HCT116 (cell line): ENCODE data around the gene BNC2. TPM values are rescaled to one million over a fixed set of nuclear protein-coding genes. Genes with fewer than 3 reads are reported as not detected.

Experiments
- ATAC-seq: fragments of 200-7000 bp; cut with Tn5 transposase; 2 replicates; pipeline ENCODE4 v1.9.1; 2020; ENCODE audit warnings: mild to moderate bottlenecking, moderate library complexity
- BruUV-seq: library from RNA; stranded (reverse); fragments of 400-500 nt; replicated peaks from 2 replicates; lab custom pipeline; 2021; lab: Mats Ljungman, UMichigan
- CTCF ChIA-PET: fragments of 300-600 bp; sonication (Branson Sonifier 250); formaldehyde crosslinking; loops from one replicate; lab custom pipeline; 2021; ENCODE audit warnings: antibody characterized with exemption; lab: Charles Lee
- POLR2A ChIA-PET: fragments of 300-600, 350-600 bp; sonication (Branson Sonifier 250); formaldehyde crosslinking; loops from one replicate; lab custom pipeline; 2021; ENCODE audit warnings: antibody characterized with exemption; lab: Charles Lee
- RAD21 ChIA-PET, 2 experiments: fragments of 300-600 bp; sonication (Branson Sonifier 250); formaldehyde crosslinking; loops; one replicate each; lab custom pipeline; 2023; ENCODE audit warnings: low total read pairs in 2 of 2; ENCODE audit not compliant: uncharacterized antibody in 2 of 2, unreplicated experiment in 2 of 2, low non-redundant PET in 1 of 2; lab: Charles Lee
- DNase-seq: peaks from one replicate; pipeline ENCODE4 v3.0.0-alpha.2; 2010; ENCODE audit warnings: low read depth, low spot score
- H2AFZ ChIP-seq: fragments of 200-600 bp; shearing (Covaris generic), sonication (generic); 2 replicates; pipeline ENCODE4 v1.6.1; 2017; ENCODE audit warnings: low read depth, mixed run types, mixed read lengths, antibody characterized with exemption, low read length; ENCODE audit not compliant: poor library complexity, severe bottlenecking
- H3K27ac ChIP-seq: 2 replicates; pipeline ENCODE4 v1.5.1; 2012; ENCODE audit warnings: low read depth, low read length
- H3K27me3 ChIP-seq: fragments of 200-600 bp; sonication (generic); 2 replicates; pipeline ENCODE4 v1.6.1; 2016; ENCODE audit warnings: mixed run types, low read length, mixed read lengths; ENCODE audit not compliant: insufficient read depth
- H3K36me3 ChIP-seq, 2 experiments: fragments of 200-500 bp in 1 of 2; fragments of 200-600 bp in 1 of 2; sonication (Bioruptor generic) in 1 of 2; sonication (generic) in 1 of 2; 2 replicates each; pipeline versions ENCODE4 v1.5.1 to v1.6.1; 2014 to 2016; ENCODE audit warnings: low read length in 2 of 2, inconsistent platforms in 1 of 2, mixed read lengths in 1 of 2, mixed run types in 1 of 2; ENCODE audit not compliant: insufficient read depth in 2 of 2, control insufficient read depth in 1 of 2
- H3K4me1 ChIP-seq, 2 experiments: fragments of 200-600 bp in 1 of 2; sonication (generic) in 1 of 2; 2 replicates each; pipeline versions ENCODE4 v1.5.1 to v1.6.1; 2012 to 2017; ENCODE audit warnings: low read length in 2 of 2, inconsistent platforms in 1 of 2, mild to moderate bottlenecking in 1 of 2, mixed read lengths in 1 of 2, mixed run types in 1 of 2, moderate library complexity in 1 of 2; ENCODE audit not compliant: insufficient read depth in 2 of 2, control insufficient read depth in 1 of 2
- H3K4me2 ChIP-seq: fragments of 200-600 bp; sonication (generic); 2 replicates; pipeline ENCODE4 v1.6.1; 2017; ENCODE audit warnings: mixed run types, low read length, mixed read lengths
- H3K4me3 ChIP-seq, 2 experiments: fragments of 200-600 bp in 1 of 2; sonication (generic) in 1 of 2; replicated peaks in 1 of 2; 2 replicates each; pipeline ENCODE4 v1.5.1; 2011 to 2016; ENCODE audit warnings: low read length in 2 of 2, control low read depth in 1 of 2, low read depth in 1 of 2, mild to moderate bottlenecking in 1 of 2, mixed read lengths in 1 of 2, mixed run types in 1 of 2
- H3K79me2 ChIP-seq: fragments of 200-600 bp; sonication (generic); 2 replicates; pipeline ENCODE4 v1.6.1; 2017; ENCODE audit warnings: mild to moderate bottlenecking, mixed run types, low read length, moderate library complexity, mixed read lengths; ENCODE audit not compliant: insufficient read depth
- H3K9ac ChIP-seq: fragments of 200-600 bp; sonication (generic); 2 replicates; pipeline ENCODE4 v1.6.1; 2016; ENCODE audit warnings: low read length, mixed read lengths
- H3K9me2 ChIP-seq: fragments of 200-600 bp; sonication (generic), shearing (Covaris generic); 2 replicates; pipeline ENCODE4 v1.6.1; 2017; ENCODE audit warnings: mixed run types, mild to moderate bottlenecking, moderate library complexity; ENCODE audit not compliant: insufficient read depth
- H3K9me3 ChIP-seq, 2 experiments: fragments of 200-500 bp in 1 of 2; fragments of 200-600 bp in 1 of 2; sonication (Bioruptor generic) in 1 of 2; sonication (generic) in 1 of 2; 2 replicates each; pipeline ENCODE4 v1.6.1; 2014 to 2017; ENCODE audit warnings: low read length in 2 of 2, mixed read lengths in 2 of 2, inconsistent platforms in 1 of 2, low read depth in 1 of 2, mild to moderate bottlenecking in 1 of 2, mixed run types in 1 of 2, moderate library complexity in 1 of 2; ENCODE audit not compliant: control insufficient read depth in 1 of 2, insufficient read depth in 1 of 2
- H4K20me1 ChIP-seq: fragments of 200-600 bp; sonication (generic), shearing (Covaris generic); 2 replicates; pipeline ENCODE4 v1.6.1; 2017; ENCODE audit warnings: mixed run types, mild to moderate bottlenecking, moderate library complexity; ENCODE audit not compliant: insufficient read depth
- EGR1 ChIP-seq: IDR thresholded peaks from 2 replicates; pipeline ENCODE4 v1.6.1; 2012; ENCODE audit warnings: low read depth
- ELF1 ChIP-seq: IDR thresholded peaks from 2 replicates; pipeline ENCODE4 v1.6.1; 2012; ENCODE audit warnings: low read depth, borderline replicate concordance
- EZH2 ChIP-seq: fragments of 200-600 bp; sonication (generic); IDR thresholded peaks from 2 replicates; pipeline ENCODE4 v1.6.1; 2017; ENCODE audit warnings: antibody characterized with exemption, mixed run types
- EZH2phosphoT487 ChIP-seq: fragments of 200-600 bp; IDR thresholded peaks from 2 replicates; pipeline ENCODE4 v1.6.1; 2018; ENCODE audit warnings: antibody characterized with exemption, borderline replicate concordance
- JUND ChIP-seq: IDR thresholded peaks from 2 replicates; pipeline ENCODE4 v1.6.1; 2012
- POLR2A ChIP-seq: IDR thresholded peaks from 2 replicates; pipeline ENCODE4 v1.7.0; 2011; ENCODE audit warnings: borderline replicate concordance; ENCODE audit not compliant: insufficient read depth, insufficient read length; ENCODE audit errors: extremely low read depth
- RAD21 ChIP-seq: IDR thresholded peaks from 2 replicates; pipeline ENCODE4 v1.6.1; 2012; ENCODE audit warnings: low read depth, mild to moderate bottlenecking
- SIN3A ChIP-seq: IDR thresholded peaks from 2 replicates; pipeline ENCODE4 v1.6.1; 2012; ENCODE audit warnings: low read depth
- SP1 ChIP-seq: IDR thresholded peaks from 2 replicates; pipeline ENCODE4 v1.6.1; 2012; ENCODE audit warnings: low read depth
- TCF7L2 ChIP-seq: IDR thresholded peaks from 2 replicates; pipeline ENCODE4 v1.7.0; 2011; ENCODE audit warnings: borderline replicate concordance, inconsistent platforms; ENCODE audit not compliant: insufficient read depth, insufficient read length; ENCODE audit errors: extremely low read depth
- intact Hi-C: fragments of 100-400 bp; cut with micrococcal nuclease; formaldehyde crosslinking; loops from 2 replicates; pipeline ENCODE4 v1.10.0; 2022
- total RNA-seq: library from RNA; stranded (reverse); gene quantifications from one replicate; pipeline ENCODE4 v1.2.1, GENCODE V29; 2021; ENCODE audit not compliant: unreplicated experiment

BNC2 gene
- total RNA-seq, 1 experiment from 2014 or later = 0.37 TPM

- POLR2A ChIA-PET = no interaction called here
- BruUV-seq = no TSS peak
- CTCF ChIA-PET = no interaction called here
Measured at GRCh38 chr9:16811987-16812685, 58.3 kb downstream of the BNC2 start.

GRCh38 chr9:16809912-16810610, 60.4 kb downstream of the BNC2 start:
- DNase-seq (no peak), ATAC-seq (no peak)
- no peaks in the 10 kb centered on the region for H4K20me1 ChIP-seq
- ChIA-PET CTCF (no interaction called here), RAD21 (no interaction called here), POLR2A (no interaction called here)
- H3K27me3 ChIP-seq = no peaks in the 10 kb centered on the region; the same call in 1 of the 2 replicates
- H3K9ac ChIP-seq = no peak overlapping the region
- H3K9me3 ChIP-seq = no peaks in the 10 kb centered on the region; a peak in 2 of 4 replicates
- intact Hi-C loops = no loop called here
- no peak for TF ChIP-seq EZH2
- no peak for TF ChIP-seq ELF1
- H3K27ac ChIP-seq = no peak overlapping the region
- H3K4me3 ChIP-seq = no peak overlapping the region
- H3K79me2 ChIP-seq = no peaks in the 10 kb centered on the region
- no peaks in the 10 kb centered on the region for H3K9me2 ChIP-seq
- no peaks in the 10 kb centered on the region for H3K4me1 ChIP-seq
- H3K4me2 ChIP-seq = no peak overlapping the region
- H2AFZ ChIP-seq = no peak overlapping the region
- no peaks in the 10 kb centered on the region for H3K36me3 ChIP-seq
- no TSS peak for BruUV-seq

More at GRCh38 chr9:16811987-16812685, 58.3 kb downstream of the BNC2 start:
- DNase-seq (no peak), ATAC-seq (no peak)
- TF ChIP-seq JUND (no peak), TCF7L2 (no peak), SIN3A (no peak), EGR1 (no peak), RAD21 (no peak), EZH2phosphoT487 (no peak), POLR2A (no peak), SP1 (no peak)
- no peak overlapping the region for H2AFZ ChIP-seq
- no peaks in the 10 kb centered on the region for H4K20me1 ChIP-seq
- H3K4me3 ChIP-seq = no peak overlapping the region
- no peaks in the 10 kb centered on the region; a peak in 1 of 4 replicates for H3K9me3 ChIP-seq
- no peaks in the 10 kb centered on the region for H3K9me2 ChIP-seq
- no peaks in the 10 kb centered on the region for H3K36me3 ChIP-seq
- H3K27ac ChIP-seq = no peak overlapping the region
- H3K9ac ChIP-seq = no peak overlapping the region
- intact Hi-C loops = no loop called here
- RAD21 ChIA-PET = no interaction called here
- H3K79me2 ChIP-seq = no peaks in the 10 kb centered on the region
- H3K4me2 ChIP-seq = no peak overlapping the region
- no peaks in the 10 kb centered on the region for H3K4me1 ChIP-seq
- no peaks in the 10 kb centered on the region for H3K27me3 ChIP-seq
